Sigmoid colon (tissue), 3 donors: Measurements from ENCODE around the gene PLAGL2.

Experiments
- POLR2A ChIP-seq, 2 donors: fragments of 450-650 bp; IDR thresholded peaks; one replicate each; pipeline ENCODE4 v1.6.1; 2016; ENCODE audit warnings: antibody characterized with exemption in 2 of 2, mild to moderate bottlenecking in 2 of 2, moderate library complexity in 2 of 2
- TF ChIP-seq, protein P1 (sequence below), 4 experiments: fragments of 450-650 bp in 3 of 4; fragments of 200-600 bp in 1 of 4; IDR thresholded peaks; one replicate each; pipeline ENCODE4 v1.5.1; 2016 to 2019; ENCODE audit warnings: antibody characterized with exemption in 4 of 4, mild to moderate bottlenecking in 3 of 4, moderate library complexity in 2 of 4

DNA sequence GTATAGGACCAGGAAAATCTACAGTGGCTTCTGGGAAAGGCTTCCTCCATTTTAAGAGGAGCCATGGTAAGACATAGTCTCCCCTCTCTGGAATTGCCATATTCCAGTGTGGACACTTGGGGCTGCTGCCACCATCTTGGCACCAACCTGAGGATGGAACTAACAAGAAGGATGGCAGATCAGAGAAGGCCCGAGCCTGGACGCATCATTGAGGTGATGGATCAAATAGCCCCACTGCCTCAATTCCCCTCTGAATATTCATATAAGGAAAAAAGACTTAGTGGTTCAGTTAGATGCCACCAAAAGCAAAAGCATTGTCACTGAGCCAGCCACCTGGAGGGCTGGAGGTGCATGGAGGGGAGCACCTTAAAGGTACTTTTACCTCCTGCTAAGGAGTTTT, 25.9 kb downstream of the PLAGL2 start:
- TF ChIP-seq, protein P1, sequence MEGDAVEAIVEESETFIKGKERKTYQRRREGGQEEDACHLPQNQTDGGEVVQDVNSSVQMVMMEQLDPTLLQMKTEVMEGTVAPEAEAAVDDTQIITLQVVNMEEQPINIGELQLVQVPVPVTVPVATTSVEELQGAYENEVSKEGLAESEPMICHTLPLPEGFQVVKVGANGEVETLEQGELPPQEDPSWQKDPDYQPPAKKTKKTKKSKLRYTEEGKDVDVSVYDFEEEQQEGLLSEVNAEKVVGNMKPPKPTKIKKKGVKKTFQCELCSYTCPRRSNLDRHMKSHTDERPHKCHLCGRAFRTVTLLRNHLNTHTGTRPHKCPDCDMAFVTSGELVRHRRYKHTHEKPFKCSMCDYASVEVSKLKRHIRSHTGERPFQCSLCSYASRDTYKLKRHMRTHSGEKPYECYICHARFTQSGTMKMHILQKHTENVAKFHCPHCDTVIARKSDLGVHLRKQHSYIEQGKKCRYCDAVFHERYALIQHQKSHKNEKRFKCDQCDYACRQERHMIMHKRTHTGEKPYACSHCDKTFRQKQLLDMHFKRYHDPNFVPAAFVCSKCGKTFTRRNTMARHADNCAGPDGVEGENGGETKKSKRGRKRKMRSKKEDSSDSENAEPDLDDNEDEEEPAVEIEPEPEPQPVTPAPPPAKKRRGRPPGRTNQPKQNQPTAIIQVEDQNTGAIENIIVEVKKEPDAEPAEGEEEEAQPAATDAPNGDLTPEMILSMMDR (IDR thresholded peaks at IDR 0.05): no peak
- TF ChIP-seq POLR2A (IDR thresholded peaks at IDR 0.05): no peak
